Endodermal cell (in vitro differentiated cells): ENCODE data around the gene GPER1. TPM values are rescaled to one million over a fixed set of nuclear protein-coding genes. Genes with fewer than 3 reads are reported as not detected.

Source experiments
- DNase-seq: peaks from one replicate; pipeline ENCODE4 v3.0.0-alpha.2; 2017
- H3K27ac ChIP-seq: 2 replicates; pipeline ENCODE4 v1.5.1; 2013; ENCODE audit warnings: mild to moderate bottlenecking, low read depth, low read length, moderate library complexity
- H3K27me3 ChIP-seq: 2 replicates; pipeline ENCODE4 v1.6.1; 2013; ENCODE audit warnings: mild to moderate bottlenecking, low read length, moderate library complexity; ENCODE audit not compliant: insufficient read depth, control insufficient read depth, poor library complexity, severe bottlenecking
- H3K36me3 ChIP-seq: 2 replicates; pipeline ENCODE4 v1.7.0; 2013; ENCODE audit warnings: mild to moderate bottlenecking, low read length, moderate library complexity; ENCODE audit not compliant: control insufficient read depth, insufficient read depth
- H3K4me1 ChIP-seq: one replicate; pipeline ENCODE4 v1.7.0; 2013; ENCODE audit warnings: low read length; ENCODE audit not compliant: control insufficient read depth, insufficient read depth
- H3K4me3 ChIP-seq: 2 replicates; pipeline ENCODE4 v1.5.1; 2013; ENCODE audit warnings: mild to moderate bottlenecking, low read length, moderate library complexity
- H3K9ac ChIP-seq: 2 replicates; pipeline ENCODE4 v1.6.1; 2013; ENCODE audit warnings: mild to moderate bottlenecking, low read length, moderate library complexity; ENCODE audit not compliant: poor library complexity, severe bottlenecking; ENCODE audit errors: extremely low read depth
- H3K9me3 ChIP-seq: 2 replicates; pipeline ENCODE4 v1.6.1; 2013; ENCODE audit warnings: mild to moderate bottlenecking, low read length, moderate library complexity; ENCODE audit not compliant: control insufficient read depth
- H3K27ac Mint-ChIP-seq: 2 replicates; pipeline ENCODE4 v1.8.0; 2020; ENCODE audit warnings: mixed read lengths
- H3K27me3 Mint-ChIP-seq: 2 replicates; pipeline ENCODE4 v1.8.0; 2021; ENCODE audit warnings: mild to moderate bottlenecking, mixed read lengths; ENCODE audit not compliant: insufficient read depth
- H3K36me3 Mint-ChIP-seq: 2 replicates; pipeline ENCODE4 v1.8.0; 2020; ENCODE audit warnings: low read depth, mixed read lengths
- H3K4me1 Mint-ChIP-seq: 2 replicates; pipeline ENCODE4 v1.8.0; 2020; ENCODE audit warnings: mixed read lengths
- H3K4me3 Mint-ChIP-seq: 2 replicates; pipeline ENCODE4 v1.8.0; 2020; ENCODE audit warnings: mild to moderate bottlenecking, moderate library complexity, mixed read lengths
- H3K9me3 Mint-ChIP-seq: 2 replicates; pipeline ENCODE4 v1.8.0; 2020; ENCODE audit warnings: mild to moderate bottlenecking, mixed read lengths
- WGBS, 2 experiments: methylation state at CpG; one replicate each; pipeline versions ENCODE4 v1.1.5 to v1.1.7; 2013; ENCODE audit warnings: missing lambda C conversion rate in 2 of 2, mixed read lengths in 1 of 2; ENCODE audit not compliant: insufficient coverage in 1 of 2, insufficient read length in 1 of 2; 5-methylcytosine and 5-hydroxymethylcytosine counted together
- total RNA-seq, 2 donors: library from RNA; stranded (reverse); fragmentation: NEBNext Ultra II Directional in 1 of 2; extraction: Animal tissue kit (Norgen Biotek cat#: 25700) in 1 of 2; gene quantifications; 2 replicates in 1 of 2; 3 replicates in 1 of 2; pipeline ENCODE4 v1.2.1, GENCODE V29; 2021
- TF ChIP-seq, protein P1 (sequence below): fragments of 200-600 bp; sonication (generic); conservative IDR thresholded peaks from 2 replicates; pipeline ENCODE4 v1.5.0; 2021; ENCODE audit warnings: antibody characterized with exemption, mild to moderate bottlenecking

The GPER1 gene
- total RNA-seq, 2 donors from 2014 or later = 0.35 to 0.51 TPM

DNA sequence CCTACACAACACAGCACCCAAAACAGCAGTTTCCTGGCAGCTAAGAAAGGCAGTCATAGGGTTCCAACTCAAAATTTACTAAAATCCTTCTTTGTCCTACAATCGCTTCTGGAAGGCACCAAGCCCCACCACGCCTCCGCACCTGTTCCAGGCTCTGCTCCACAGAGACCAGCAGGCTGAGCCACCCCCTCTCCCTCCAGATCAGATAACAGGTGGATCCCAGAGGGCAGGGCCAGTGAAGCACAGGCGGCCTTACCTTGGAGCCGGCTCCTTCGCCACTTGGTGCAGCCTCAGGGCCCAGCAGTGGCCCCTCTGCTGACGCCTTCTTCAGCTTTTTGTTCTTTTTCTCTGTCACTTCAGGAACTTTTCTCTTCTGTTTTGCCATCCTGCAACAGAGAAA is 39.1 kb downstream of the GPER1 start:
- Mint-ChIP-seq H3K27me3 (no peaks in the 10 kb centered on the region), H3K4me3 (no peak overlapping the region), H3K36me3 (peaks cover 31% of the 10 kb centered on the region), H3K9me3 (peaks cover 3% of the 10 kb centered on the region), H3K4me1 (peaks cover 2% of the 10 kb centered on the region), H3K27ac (no peak overlapping the region)
- H3K9ac ChIP-seq = no peak overlapping the region
- no peaks in the 10 kb centered on the region for H3K27me3 ChIP-seq
- H3K36me3 ChIP-seq = peaks cover 39% of the 10 kb centered on the region
- WGBS, 2 experiments = 95 to 96% methylated on average over 5 to 7 of the region's 7 CpGs
- H3K4me1 ChIP-seq = peaks cover 4% of the 10 kb centered on the region
- TF ChIP-seq, protein P1, sequence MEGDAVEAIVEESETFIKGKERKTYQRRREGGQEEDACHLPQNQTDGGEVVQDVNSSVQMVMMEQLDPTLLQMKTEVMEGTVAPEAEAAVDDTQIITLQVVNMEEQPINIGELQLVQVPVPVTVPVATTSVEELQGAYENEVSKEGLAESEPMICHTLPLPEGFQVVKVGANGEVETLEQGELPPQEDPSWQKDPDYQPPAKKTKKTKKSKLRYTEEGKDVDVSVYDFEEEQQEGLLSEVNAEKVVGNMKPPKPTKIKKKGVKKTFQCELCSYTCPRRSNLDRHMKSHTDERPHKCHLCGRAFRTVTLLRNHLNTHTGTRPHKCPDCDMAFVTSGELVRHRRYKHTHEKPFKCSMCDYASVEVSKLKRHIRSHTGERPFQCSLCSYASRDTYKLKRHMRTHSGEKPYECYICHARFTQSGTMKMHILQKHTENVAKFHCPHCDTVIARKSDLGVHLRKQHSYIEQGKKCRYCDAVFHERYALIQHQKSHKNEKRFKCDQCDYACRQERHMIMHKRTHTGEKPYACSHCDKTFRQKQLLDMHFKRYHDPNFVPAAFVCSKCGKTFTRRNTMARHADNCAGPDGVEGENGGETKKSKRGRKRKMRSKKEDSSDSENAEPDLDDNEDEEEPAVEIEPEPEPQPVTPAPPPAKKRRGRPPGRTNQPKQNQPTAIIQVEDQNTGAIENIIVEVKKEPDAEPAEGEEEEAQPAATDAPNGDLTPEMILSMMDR = no peak
- DNase-seq = no peak
- H3K4me3 ChIP-seq = no peak overlapping the region
- H3K9me3 ChIP-seq = peaks cover 4% of the 10 kb centered on the region
- H3K27ac ChIP-seq = no peak overlapping the region

DNA sequence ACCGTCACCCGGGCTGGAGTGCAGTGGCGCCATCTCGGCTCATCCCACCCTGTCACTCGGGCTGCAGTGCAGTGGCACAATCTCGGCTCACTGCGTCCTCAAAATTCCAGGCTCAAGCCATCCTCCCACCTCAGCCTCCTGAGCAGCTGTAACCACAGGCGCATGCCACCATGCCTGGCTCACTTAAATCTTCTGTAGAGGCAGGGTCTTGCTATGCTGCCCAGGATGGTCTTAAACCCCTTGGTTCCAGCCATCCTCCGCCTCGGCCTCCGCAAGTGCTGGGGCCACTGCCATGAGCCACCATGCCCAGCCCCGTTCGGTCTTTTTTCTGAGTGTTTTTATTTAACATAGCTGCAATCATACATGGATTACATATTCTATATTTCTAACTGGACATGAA is 41.5 kb downstream of the GPER1 start:
- Histone ChIP-seq H3K27me3 (no peaks in the 10 kb centered on the region), H3K4me1 (no peaks in the 10 kb centered on the region), H3K36me3 (peaks cover 41% of the 10 kb centered on the region), H3K4me3 (no peak overlapping the region), H3K9ac (no peak overlapping the region), H3K9me3 (peaks cover 12% of the 10 kb centered on the region), H3K27ac (no peak overlapping the region)
- Mint-ChIP-seq H3K27ac (no peak overlapping the region), H3K27me3 (no peaks in the 10 kb centered on the region), H3K9me3 (peaks cover 11% of the 10 kb centered on the region), H3K4me1 (no peaks in the 10 kb centered on the region), H3K4me3 (no peak overlapping the region), H3K36me3 (peaks cover 47% of the 10 kb centered on the region)
- 91 to 96% methylated on average over 8 to 13 of the region's 13 CpGs for WGBS, 2 experiments
- no peak for DNase-seq
- TF ChIP-seq, protein P1 = no peak

DNA sequence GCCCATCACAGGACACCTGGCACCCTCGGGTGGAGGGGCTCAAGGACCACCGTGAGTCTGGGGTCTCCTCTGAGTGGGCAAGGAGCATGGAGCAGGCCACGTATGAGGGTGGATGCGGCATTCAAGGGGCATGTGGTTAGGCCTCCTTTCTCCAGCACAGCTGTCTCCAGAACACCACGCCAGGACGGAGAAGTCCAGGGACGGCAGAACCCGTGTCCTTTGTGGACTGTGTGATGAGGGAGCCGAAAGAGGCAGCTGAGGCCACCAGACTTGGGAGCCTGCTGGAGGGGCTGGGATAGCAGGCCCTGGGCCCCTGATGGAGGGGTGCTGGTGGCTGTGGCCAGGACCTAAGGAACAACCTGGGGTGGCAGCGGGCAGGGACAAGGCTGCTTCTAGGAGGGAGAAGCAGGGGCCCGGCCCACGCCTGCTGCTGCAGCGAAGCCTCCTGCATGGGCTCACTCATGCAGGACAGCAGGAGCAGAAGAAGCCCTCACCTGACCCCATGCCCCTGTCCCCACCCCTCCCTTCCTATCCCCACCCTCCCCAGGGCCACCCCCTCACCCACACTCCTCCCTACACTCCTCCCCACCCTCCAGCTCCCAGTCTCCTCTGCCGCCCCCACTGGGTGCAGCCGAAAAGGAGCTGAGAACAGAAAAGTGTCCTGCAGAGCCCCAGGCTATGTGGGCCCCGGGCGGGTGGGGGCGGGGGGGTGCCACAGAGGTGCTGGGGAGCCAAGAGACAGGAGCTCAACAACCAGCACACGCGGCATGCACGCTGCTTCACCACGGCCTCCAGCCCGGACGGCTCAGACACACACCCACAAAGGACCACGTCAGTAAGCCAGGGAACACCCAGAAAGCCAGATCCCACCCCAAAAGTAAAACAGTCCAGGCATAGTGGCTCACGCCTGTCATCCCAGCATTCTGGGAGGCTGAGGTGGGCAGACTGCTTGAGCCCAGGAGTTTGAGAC is 42.4 kb downstream of the GPER1 start:
- Histone ChIP-seq H3K36me3 (peaks cover 37% of the 10 kb centered on the region), H3K4me3 (no peak overlapping the region), H3K4me1 (no peaks in the 10 kb centered on the region), H3K9me3 (peaks cover 12% of the 10 kb centered on the region), H3K27ac (no peak overlapping the region), H3K27me3 (no peaks in the 10 kb centered on the region), H3K9ac (no peak overlapping the region)
- H3K27me3 Mint-ChIP-seq = no peaks in the 10 kb centered on the region
- no peak overlapping the region for H3K27ac Mint-ChIP-seq
- H3K4me1 Mint-ChIP-seq = no peaks in the 10 kb centered on the region
- no peak for DNase-seq
- H3K4me3 Mint-ChIP-seq = no peak overlapping the region
- 95% methylated on average over 16 to 26 of the region's 26 CpGs for WGBS, 2 experiments
- H3K9me3 Mint-ChIP-seq = peaks cover 11% of the 10 kb centered on the region
- TF ChIP-seq, protein P1 = no peak
- peaks cover 49% of the 10 kb centered on the region for H3K36me3 Mint-ChIP-seq
